CD14-positive monocyte (primary cell): Measurements from ENCODE around the gene AGAP1. TPM values are rescaled to one million over a fixed set of nuclear protein-coding genes. Genes with fewer than 3 reads are reported as not detected.

Experiments
- DNase-seq, 3 donors: peaks; one replicate each; pipeline ENCODE4 v3.0.0-alpha.2; 2011 to 2022
- H2AFZ ChIP-seq: 2 replicates; pipeline ENCODE4 v1.6.0; 2012; ENCODE audit warnings: mild to moderate bottlenecking, low read depth, low read length, inconsistent platforms; ENCODE audit not compliant: insufficient read depth, poor library complexity, severe bottlenecking
- H3K27ac ChIP-seq, 2 donors: 1 replicate in 1 of 2; 2 replicates in 1 of 2; pipeline ENCODE4 v1.5.1; 2012 to 2013; ENCODE audit warnings: low read length in 2 of 2, control low read depth in 1 of 2, inconsistent platforms in 1 of 2, low read depth in 1 of 2, mild to moderate bottlenecking in 1 of 2
- H3K27me3 ChIP-seq, 2 donors: one replicate each; pipeline versions ENCODE4 v1.6.0 to v1.6.1; 2011 to 2013; ENCODE audit warnings: low read length in 2 of 2; ENCODE audit not compliant: control insufficient read depth in 2 of 2, insufficient read depth in 2 of 2
- H3K36me3 ChIP-seq, 2 donors: replicated peaks in 1 of 2; 1 replicate in 1 of 2; 2 replicates in 1 of 2; pipeline versions ENCODE4 v1.5.1 to v1.6.1; 2012 to 2013; ENCODE audit warnings: low read length in 2 of 2, control low read depth in 1 of 2, inconsistent platforms in 1 of 2, mild to moderate bottlenecking in 1 of 2; ENCODE audit not compliant: insufficient read depth in 2 of 2, control insufficient read depth in 1 of 2
- H3K4me1 ChIP-seq, 2 donors: 1 replicate in 1 of 2; 2 replicates in 1 of 2; pipeline versions ENCODE4 v1.5.1 to v1.6.1; 2012 to 2013; ENCODE audit warnings: low read length in 2 of 2, control low read depth in 1 of 2, inconsistent platforms in 1 of 2, mild to moderate bottlenecking in 1 of 2, moderate library complexity in 1 of 2; ENCODE audit not compliant: insufficient read depth in 2 of 2, control insufficient read depth in 1 of 2
- H3K4me2 ChIP-seq: replicated peaks from 2 replicates; pipeline ENCODE3; 2012; ENCODE audit warnings: low read length, moderate library complexity, mild to moderate bottlenecking; ENCODE audit not compliant: poor library complexity, severe bottlenecking; ENCODE audit errors: extremely low read depth
- H3K4me3 ChIP-seq, 3 experiments: fragments of 200-600 bp in 1 of 3; sonication (generic) in 1 of 3; replicated peaks in 1 of 3; 1 replicate in 2 of 3; 2 replicates in 1 of 3; pipeline ENCODE4 v1.5.1; 2011 to 2013; ENCODE audit warnings: low read length in 3 of 3, mild to moderate bottlenecking in 3 of 3, control low read depth in 2 of 3, low read depth in 2 of 3, inconsistent platforms in 1 of 3, moderate library complexity in 1 of 3
- H3K79me2 ChIP-seq: 2 replicates; pipeline ENCODE4 v1.6.0; 2012; ENCODE audit warnings: mild to moderate bottlenecking, control low read depth, inconsistent platforms, low read length, moderate library complexity; ENCODE audit not compliant: insufficient read depth
- H3K9ac ChIP-seq: 2 replicates; pipeline ENCODE4 v1.6.0; 2017; ENCODE audit warnings: low read length, mild to moderate bottlenecking; ENCODE audit not compliant: insufficient read depth, poor library complexity, severe bottlenecking
- H3K9me3 ChIP-seq, 2 donors: replicated peaks in 1 of 2; 1 replicate in 1 of 2; 2 replicates in 1 of 2; pipeline versions ENCODE4 v1.5.1 to v1.6.1; 2012 to 2013; ENCODE audit warnings: low read length in 2 of 2, control low read depth in 1 of 2; ENCODE audit not compliant: control insufficient read depth in 1 of 2, insufficient read depth in 1 of 2
- H4K20me1 ChIP-seq: 2 replicates; pipeline ENCODE4 v1.6.0; 2012; ENCODE audit warnings: mild to moderate bottlenecking, low read length, control low read depth, moderate library complexity; ENCODE audit not compliant: insufficient read depth
- H3K27ac Mint-ChIP-seq, 7 donors: one replicate each; pipeline ENCODE4 v1.8.0; 2020; ENCODE audit warnings: mild to moderate bottlenecking in 7 of 7, mixed read lengths in 7 of 7, moderate library complexity in 6 of 7, inconsistent platforms in 2 of 7
- H3K27me3 Mint-ChIP-seq, 3 donors: one replicate each; pipeline ENCODE4 v1.8.0; 2021 to 2022; ENCODE audit warnings: low read depth in 3 of 3, mild to moderate bottlenecking in 3 of 3, mixed read lengths in 3 of 3, moderate library complexity in 3 of 3, inconsistent platforms in 1 of 3
- H3K36me3 Mint-ChIP-seq, 2 donors: one replicate each; pipeline ENCODE4 v1.8.0; 2020; ENCODE audit warnings: mixed read lengths in 2 of 2, inconsistent platforms in 1 of 2, mild to moderate bottlenecking in 1 of 2
- H3K4me1 Mint-ChIP-seq: one replicate; pipeline ENCODE4 v1.8.0; 2020; ENCODE audit warnings: mild to moderate bottlenecking, mixed read lengths
- H3K4me3 Mint-ChIP-seq, 2 donors: one replicate each; pipeline ENCODE4 v1.8.0; 2020; ENCODE audit warnings: mild to moderate bottlenecking in 2 of 2, mixed read lengths in 2 of 2, moderate library complexity in 1 of 2
- H3K9me3 Mint-ChIP-seq, 7 donors: one replicate each; pipeline ENCODE4 v1.8.0; 2020 to 2022; ENCODE audit warnings: mixed read lengths in 7 of 7, mild to moderate bottlenecking in 6 of 7, moderate library complexity in 6 of 7, inconsistent platforms in 2 of 7
- CTCF ChIP-seq: fragments of 200-600 bp; IDR thresholded peaks from one replicate; pipeline ENCODE4 v1.8.0; 2022; ENCODE audit warnings: antibody characterized with exemption, mild to moderate bottlenecking
- WGBS: methylation state at CpG from one replicate; pipeline ENCODE4 v1.1.5; 2013; ENCODE audit warnings: missing lambda C conversion rate; ENCODE audit not compliant: insufficient coverage; 5-methylcytosine and 5-hydroxymethylcytosine counted together
- intact Hi-C, 2 donors: fragments of 100-400 bp; cut with micrococcal nuclease; formaldehyde crosslinking; loops; one replicate each; pipeline versions ENCODE4 v1.15.0 to v1.15.1; 2023
- polyA plus RNA-seq, 3 donors: library from polyadenylated mRNA; depleted of rRNA in 1 of 3; unstranded in 2 of 3; stranded (reverse) in 1 of 3; fragments of 300-500 nt in 2 of 3; fragments of >200 nt in 1 of 3; fragmentation: Illumina TruSeq in 2 of 3; gene quantifications; 1 replicate in 2 of 3; 2 replicates in 1 of 3; pipeline ENCODE4 v1.2.3, GENCODE V29; 2012 to 2021

The AGAP1 gene
- polyA plus RNA-seq, 3 donors: 0.12 TPM; not detected in 2

GRCh38 chr2:235774153-235774870 is 280.5 kb downstream of the AGAP1 start:
- Mint-ChIP-seq H3K27me3 (peaks cover 9 to 13% (median 12%) of the 10 kb centered on the region in 3 donors), H3K27ac (no peak overlapping the region), H3K36me3 (no peaks in the 10 kb centered on the region), H3K9me3 (no peaks in the 10 kb centered on the region), H3K4me3 (no peak overlapping the region), H3K4me1 (no peaks in the 10 kb centered on the region)
- Histone ChIP-seq H3K4me1 (no peaks in the 10 kb centered on the region), H4K20me1 (no peaks in the 10 kb centered on the region), H2AFZ (no peak overlapping the region), H3K9me3 (no peaks in the 10 kb centered on the region), H3K27me3 (no peaks in the 10 kb centered on the region), H3K4me2 (no peak overlapping the region), H3K36me3 (no peaks in the 10 kb centered on the region), H3K4me3 (no peak overlapping the region), H3K27ac (no peak overlapping the region), H3K9ac (no peak overlapping the region), H3K79me2 (no peaks in the 10 kb centered on the region)
- no peak for TF ChIP-seq CTCF
- no peak for DNase-seq
- 80% methylated on average over 7 of the region's 15 CpGs for WGBS
- intact Hi-C loops: no loop called here

GRCh38 chr2:235776531-235776930 is 282.7 kb downstream of the AGAP1 start:
- Mint-ChIP-seq H3K9me3 (no peaks in the 10 kb centered on the region), H3K27me3 (peaks cover 6 to 15% (median 13%) of the 10 kb centered on the region in 3 donors), H3K36me3 (no peaks in the 10 kb centered on the region), H3K4me1 (no peaks in the 10 kb centered on the region), H3K4me3 (no peak overlapping the region), H3K27ac (no peak overlapping the region)
- TF ChIP-seq CTCF: no peak
- H3K27me3 ChIP-seq: no peaks in the 10 kb centered on the region
- no peak overlapping the region for H3K4me2 ChIP-seq
- H3K9ac ChIP-seq: no peak overlapping the region
- DNase-seq: no peak
- no peaks in the 10 kb centered on the region for H4K20me1 ChIP-seq
- intact Hi-C loops: no loop called here
- no peak overlapping the region for H3K4me3 ChIP-seq
- no peaks in the 10 kb centered on the region for H3K4me1 ChIP-seq
- 94% methylated on average over 14 of the region's 14 CpGs for whole genome bisulfite sequencing
- no peaks in the 10 kb centered on the region for H3K9me3 ChIP-seq
- H2AFZ ChIP-seq: no peak overlapping the region
- no peaks in the 10 kb centered on the region for H3K79me2 ChIP-seq
- H3K27ac ChIP-seq: no peak overlapping the region
- H3K36me3 ChIP-seq: no peaks in the 10 kb centered on the region
